MG63 (cell line): ENCODE results near the gene JAML. TPM values are rescaled to one million over a fixed set of nuclear protein-coding genes. Genes with fewer than 3 reads are reported as not detected.

Experiments
- DNase-seq: peaks from one replicate; pipeline ENCODE4 v3.0.0-alpha.2; 2020
- H3K27me3 ChIP-seq: fragments of 250-450 bp; sonication (Bioruptor Pico); 2 replicates; pipeline ENCODE4 v1.5.1; 2020; ENCODE audit warnings: mild to moderate bottlenecking, moderate library complexity
- H3K36me3 ChIP-seq: fragments of 250-450 bp; sonication (Bioruptor Pico); 2 replicates; pipeline ENCODE4 v1.5.1; 2020; ENCODE audit warnings: mild to moderate bottlenecking, moderate library complexity
- H3K4me3 ChIP-seq: fragments of 250-450 bp; sonication (Bioruptor Pico); 2 replicates; pipeline ENCODE4 v1.5.1; 2020; ENCODE audit warnings: mild to moderate bottlenecking, moderate library complexity
- H3K9me3 ChIP-seq: fragments of 250-450 bp; sonication (Bioruptor Pico); 2 replicates; pipeline ENCODE4 v1.5.1; 2020; ENCODE audit warnings: mild to moderate bottlenecking, moderate library complexity
- total RNA-seq: library from RNA; depleted of rRNA; stranded (reverse); fragments of >200 nt; shearing (Covaris generic); gene quantifications from 2 replicates; pipeline ENCODE4 v1.2.3, GENCODE V29; 2014; ENCODE audit warnings: low replicate concordance

The JAML gene
- total RNA-seq, 1 experiment from 2014 or later = not detected

- no peak for DNase-seq
- Histone ChIP-seq H3K9me3 (no peaks in the 10 kb centered on the region), H3K36me3 (no peaks in the 10 kb centered on the region), H3K4me3 (no peak overlapping the region), H3K27me3 (0 out of 2 replicates have a peak, but pooled peaks cover 3% of the 10 kb centered on the region)
These were observed 12.0 kb downstream of the JAML start for GRCh38 chr11:118212781-118213191.

GRCh38 chr11:118212131-118212725 lies 12.6 kb downstream of the JAML start:
- DNase-seq = no peak
- H3K9me3 ChIP-seq = no peaks in the 10 kb centered on the region
- no peak overlapping the region for H3K4me3 ChIP-seq
- H3K36me3 ChIP-seq = no peaks in the 10 kb centered on the region
- no peaks in the 10 kb centered on the region for H3K27me3 ChIP-seq

GRCh38 chr11:118211006-118211405 lies 13.8 kb downstream of the JAML start:
- Histone ChIP-seq H3K4me3 (no peak overlapping the region), H3K9me3 (no peaks in the 10 kb centered on the region), H3K36me3 (no peaks in the 10 kb centered on the region), H3K27me3 (no peaks in the 10 kb centered on the region)
- peak; percentile 77 for DNase-seq

GRCh38 chr11:118210323-118210722 lies 14.5 kb downstream of the JAML start:
- H3K9me3 ChIP-seq = no peaks in the 10 kb centered on the region
- H3K27me3 ChIP-seq = no peaks in the 10 kb centered on the region
- no peak for DNase-seq
- H3K4me3 ChIP-seq = no peak overlapping the region
- H3K36me3 ChIP-seq = no peaks in the 10 kb centered on the region

GRCh38 chr11:118209033-118209432 lies 15.8 kb downstream of the JAML start:
- Histone ChIP-seq H3K27me3 (no peaks in the 10 kb centered on the region), H3K36me3 (no peaks in the 10 kb centered on the region), H3K4me3 (no peak overlapping the region), H3K9me3 (no peaks in the 10 kb centered on the region)
- DNase-seq = no peak

GRCh38 chr11:118207079-118207478 lies 17.7 kb downstream of the JAML start:
- Histone ChIP-seq H3K36me3 (no peaks in the 10 kb centered on the region), H3K4me3 (no peak overlapping the region), H3K9me3 (no peaks in the 10 kb centered on the region), H3K27me3 (no peaks in the 10 kb centered on the region)
- no peak for DNase-seq

- Histone ChIP-seq H3K4me3 (no peak overlapping the region), H3K36me3 (no peaks in the 10 kb centered on the region), H3K27me3 (no peaks in the 10 kb centered on the region), H3K9me3 (no peaks in the 10 kb centered on the region)
- DNase-seq = no peak
These were observed 18.3 kb downstream of the JAML start for GRCh38 chr11:118206391-118207031.

- no peak for DNase-seq
- no peaks in the 10 kb centered on the region for H3K27me3 ChIP-seq
- H3K36me3 ChIP-seq = no peaks in the 10 kb centered on the region
- no peak overlapping the region for H3K4me3 ChIP-seq
- no peaks in the 10 kb centered on the region for H3K9me3 ChIP-seq
These were observed 19.0 kb downstream of the JAML start for GRCh38 chr11:118205606-118206378.

GRCh38 chr11:118202599-118203422 lies 22.0 kb downstream of the JAML start:
- Histone ChIP-seq H3K4me3 (no peak overlapping the region), H3K27me3 (no peaks in the 10 kb centered on the region), H3K9me3 (no peaks in the 10 kb centered on the region), H3K36me3 (no peaks in the 10 kb centered on the region)
- DNase-seq = no peak

DNA sequence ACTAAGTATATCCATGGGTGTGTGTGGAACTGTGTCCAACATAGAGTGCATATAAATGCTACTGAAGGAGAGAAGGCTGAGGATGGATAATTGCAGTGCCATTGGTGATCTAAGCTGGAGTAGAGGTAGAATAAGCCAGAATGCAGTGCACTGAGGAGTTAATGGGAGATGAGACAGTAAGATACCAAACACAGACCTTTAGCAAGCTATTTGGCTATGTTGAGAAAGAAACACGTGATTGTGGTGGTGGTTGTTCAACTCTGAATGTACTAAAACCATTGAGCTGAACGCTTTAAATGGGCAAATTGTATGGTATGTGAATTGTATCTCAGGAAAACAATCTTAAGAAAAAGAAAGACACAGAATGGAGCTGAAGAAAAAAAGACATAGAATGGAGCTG lies 22.8 kb downstream of the JAML start:
- no peak overlapping the region for H3K4me3 ChIP-seq
- H3K27me3 ChIP-seq = no peaks in the 10 kb centered on the region
- no peak for DNase-seq

DNA sequence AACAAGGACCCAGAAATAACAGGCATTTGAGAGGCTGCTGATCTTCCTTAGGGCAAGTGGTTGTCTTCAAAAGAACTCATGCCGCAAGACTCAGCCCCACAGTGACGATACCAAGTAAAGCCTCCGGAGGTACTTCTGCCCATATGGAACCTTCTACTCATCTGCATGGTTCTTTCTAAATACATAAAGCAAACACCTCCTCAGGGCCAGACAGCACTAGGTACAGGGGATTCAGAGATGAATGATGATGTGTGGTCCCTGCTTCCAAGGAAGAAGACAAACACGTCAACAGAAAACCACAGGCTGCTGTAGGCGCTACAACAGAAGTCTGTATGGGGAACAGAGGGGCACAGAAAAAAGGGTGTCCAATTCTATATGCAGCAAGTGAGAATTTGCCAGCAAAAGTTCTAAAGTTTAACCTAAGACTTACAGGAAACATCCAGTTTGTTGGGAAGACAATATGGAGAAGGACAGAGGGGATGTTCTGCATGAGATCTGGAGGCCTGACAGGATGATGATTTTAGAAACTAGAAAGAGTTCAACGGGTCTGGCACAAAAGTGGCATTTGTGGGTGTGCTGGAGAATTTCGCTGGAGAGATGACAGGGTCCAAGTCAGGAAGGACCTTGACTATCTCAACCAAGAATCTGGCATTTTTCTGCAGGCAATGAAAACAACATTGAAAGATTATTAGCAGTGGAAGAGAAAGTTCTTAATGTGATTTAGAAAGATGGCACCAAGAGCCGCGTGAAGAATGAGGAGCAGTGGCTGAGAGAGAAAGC lies 23.7 kb downstream of the JAML start:
- Histone ChIP-seq H3K4me3 (no peak overlapping the region), H3K9me3 (no peaks in the 10 kb centered on the region), H3K36me3 (no peaks in the 10 kb centered on the region), H3K27me3 (no peaks in the 10 kb centered on the region)
- no peak for DNase-seq

More for the DNA sequence above, 22.8 kb downstream of the JAML start:
- H3K9me3 ChIP-seq = no peaks in the 10 kb centered on the region
- H3K36me3 ChIP-seq = no peaks in the 10 kb centered on the region

DNA sequence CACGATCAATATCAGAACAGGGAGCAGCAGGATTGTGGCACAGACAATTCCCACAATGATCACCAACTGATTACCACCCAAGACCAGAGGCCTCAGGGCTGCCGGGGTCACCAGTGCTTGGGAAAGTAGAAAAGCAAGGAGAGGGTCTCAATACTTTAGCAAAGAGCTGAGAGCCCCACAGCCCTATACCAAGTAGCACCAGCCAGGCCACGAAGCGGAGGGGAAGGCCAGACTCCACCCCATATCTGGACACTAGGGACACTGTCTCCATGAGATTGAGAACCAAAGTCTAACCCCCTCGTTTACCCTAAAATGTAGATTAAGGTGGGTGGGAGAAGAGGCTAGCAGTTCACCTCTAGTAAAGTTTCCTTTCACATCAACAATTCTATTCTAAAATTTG lies 24.3 kb downstream of the JAML start:
- Histone ChIP-seq H3K9me3 (no peaks in the 10 kb centered on the region), H3K36me3 (no peaks in the 10 kb centered on the region), H3K4me3 (no peak overlapping the region), H3K27me3 (no peaks in the 10 kb centered on the region)
- no peak for DNase-seq

DNA sequence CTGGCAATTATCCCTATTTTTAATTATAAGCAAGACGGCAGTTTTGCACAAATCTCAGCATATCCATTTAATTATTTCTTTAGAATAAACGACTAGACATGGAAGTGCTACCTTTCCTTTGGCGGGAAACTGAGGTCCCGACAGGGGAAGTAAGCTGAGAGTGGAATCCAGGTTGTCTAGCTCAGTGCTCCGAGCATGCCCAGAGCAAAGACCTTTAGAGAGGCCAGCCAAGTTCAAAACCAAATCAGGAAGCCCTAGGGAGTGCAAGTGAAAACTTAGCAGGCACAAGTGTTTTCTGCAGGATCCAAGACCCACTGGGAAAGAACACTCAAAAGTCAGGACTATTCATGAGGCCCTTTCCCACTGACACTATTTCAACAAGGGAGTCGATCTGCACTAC lies 25.7 kb downstream of the JAML start:
- Histone ChIP-seq H3K4me3 (no peak overlapping the region), H3K9me3 (no peaks in the 10 kb centered on the region), H3K36me3 (no peaks in the 10 kb centered on the region), H3K27me3 (no peaks in the 10 kb centered on the region)
- DNase-seq = no peak

- peak; percentile 59 for DNase-seq
- H3K36me3 ChIP-seq = no peaks in the 10 kb centered on the region
- no peaks in the 10 kb centered on the region for H3K27me3 ChIP-seq
- no peak overlapping the region for H3K4me3 ChIP-seq
- no peaks in the 10 kb centered on the region for H3K9me3 ChIP-seq
These were observed 26.4 kb downstream of the JAML start for GRCh38 chr11:118198370-118198769.

DNA sequence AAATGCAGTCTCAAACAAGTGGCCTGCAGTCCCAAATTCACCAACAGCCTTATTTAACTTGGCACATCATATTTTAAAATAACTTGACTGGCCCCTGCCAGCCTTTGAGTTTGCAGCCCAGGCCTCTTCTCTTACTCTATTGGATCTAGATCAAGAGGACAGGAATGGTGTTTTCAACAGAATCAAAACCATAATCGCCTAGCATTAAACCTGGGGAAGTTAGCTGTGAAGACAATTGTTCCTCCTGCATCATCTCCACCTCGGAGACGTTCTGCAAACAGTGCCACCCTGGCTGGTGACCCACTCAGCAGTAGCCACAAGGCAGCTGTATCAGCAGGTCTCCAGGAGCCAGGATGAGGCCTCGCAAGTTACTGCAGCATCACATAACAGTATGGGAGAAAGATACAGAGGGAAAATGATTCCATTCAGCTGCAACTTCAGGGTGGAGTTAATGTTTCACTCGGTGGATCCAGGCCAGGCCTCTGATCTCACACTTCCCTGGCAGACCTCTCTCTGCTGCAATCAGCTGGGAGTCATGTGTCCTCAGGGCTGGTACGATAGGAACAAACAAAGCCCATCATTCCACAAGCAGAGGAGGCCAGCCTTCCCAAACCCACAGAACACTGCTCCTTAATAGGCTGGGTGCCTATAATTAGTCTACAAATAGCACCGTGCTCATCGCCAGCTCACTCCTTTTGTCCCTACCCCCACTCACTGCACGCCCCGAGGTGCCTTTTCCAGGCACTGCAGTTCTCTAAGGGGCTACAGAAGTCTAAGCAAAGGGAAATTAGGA lies 29.8 kb downstream of the JAML start:
- no peaks in the 10 kb centered on the region for H3K9me3 ChIP-seq
- DNase-seq = peak; percentile 79
- H3K27me3 ChIP-seq = peaks cover 3% of the 10 kb centered on the region; the same call in 1 of the 2 replicates
- no peak overlapping the region for H3K4me3 ChIP-seq
- no peaks in the 10 kb centered on the region for H3K36me3 ChIP-seq
